ENCODE data around the gene SAMD1. TPM values are rescaled to one million over a fixed set of nuclear protein-coding genes. Genes with fewer than 3 reads are reported as not detected.

SAMD1 gene
- total and polyA plus RNA-seq, 9 of the 15 experiments (the other 6 are each of a cell fraction or from before 2014, with no cell fraction given): 2.9 to 96.0 (median 43.5) TPM

- TF ChIP-seq KLF1 (tag; IDR thresholded peaks at IDR 0.05) (peak; percentile 90), ZFX (CRISPR knock-in tag; IDR thresholded peaks at IDR 0.05) (no peak), ETV5 (CRISPR knock-in tag; IDR thresholded peaks at IDR 0.05; ENCODE audit: low read depth) (no peak), PKNOX1 (IDR thresholded peaks at IDR 0.05) (no peak), YY1 (IDR thresholded peaks at IDR 0.05; ENCODE audit: borderline replicate concordance in 1 of 3, control insufficient read depth in 1 of 3, extremely low read depth in 1 of 3, insufficient read depth in 3 of 3, insufficient read length in 1 of 3, insufficient replicate concordance in 2 of 3, low read depth in 1 of 3, low read length in 2 of 3) (peak in 1 of 3 experiments; percentile 26), PYGO2 (tag; IDR thresholded peaks at IDR 0.05) (no peak), POLR3A (IDR thresholded peaks at IDR 0.05; ENCODE audit: borderline replicate concordance, extremely low read depth, insufficient read depth, insufficient read length) (no peak), ZNF639 (CRISPR knock-in tag; conservative IDR thresholded peaks at IDR 0.05 in 1 of 2, IDR thresholded peaks at IDR 0.05 in 1 of 2) (peak in 1 of 2 experiments; percentile 34; a peak in 1 of 4 replicates), FOXP1 (CRISPR knock-in tag; IDR thresholded peaks at IDR 0.05) (no peak), HIVEP1 (CRISPR knock-in tag; IDR thresholded peaks at IDR 0.05) (no peak), ZHX1 (conservative IDR thresholded peaks at IDR 0.05; ENCODE audit: low read length) (no peak), U2AF1 (optimal IDR thresholded peaks at IDR 0.05; ENCODE audit: low read depth, low read length) (no peak), KDM1A (IDR thresholded peaks at IDR 0.05) (no peak), SNRNP70 (optimal IDR thresholded peaks at IDR 0.05; ENCODE audit: low read depth, low read length) (no peak), RHOXF2B (CRISPR knock-in tag; conservative IDR thresholded peaks at IDR 0.05) (no peak)
- TF ChIP-seq, protein P1, sequence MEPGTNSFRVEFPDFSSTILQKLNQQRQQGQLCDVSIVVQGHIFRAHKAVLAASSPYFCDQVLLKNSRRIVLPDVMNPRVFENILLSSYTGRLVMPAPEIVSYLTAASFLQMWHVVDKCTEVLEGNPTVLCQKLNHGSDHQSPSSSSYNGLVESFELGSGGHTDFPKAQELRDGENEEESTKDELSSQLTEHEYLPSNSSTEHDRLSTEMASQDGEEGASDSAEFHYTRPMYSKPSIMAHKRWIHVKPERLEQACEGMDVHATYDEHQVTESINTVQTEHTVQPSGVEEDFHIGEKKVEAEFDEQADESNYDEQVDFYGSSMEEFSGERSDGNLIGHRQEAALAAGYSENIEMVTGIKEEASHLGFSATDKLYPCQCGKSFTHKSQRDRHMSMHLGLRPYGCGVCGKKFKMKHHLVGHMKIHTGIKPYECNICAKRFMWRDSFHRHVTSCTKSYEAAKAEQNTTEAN (CRISPR knock-in tag; IDR thresholded peaks at IDR 0.05): no peak
These were observed 16.4 kb downstream of the SAMD1 start (continued) for GRCh38 chr19:14073925-14074838.
